Astrocyte of the spinal cord (primary cell): ENCODE results near the gene THEM4.

Source experiments
- DNase-seq: peaks from one replicate; pipeline ENCODE4 v3.0.0; 2011; ENCODE audit warnings: low read depth, low spot score
- H3K4me3 ChIP-seq: 2 replicates; pipeline ENCODE4 v1.5.1; 2011; ENCODE audit warnings: low read depth, mild to moderate bottlenecking, low read length, moderate library complexity
- CTCF ChIP-seq: IDR thresholded peaks from 2 replicates; pipeline ENCODE4 v1.5.1; 2012; ENCODE audit warnings: low read depth, mild to moderate bottlenecking, low read length, inconsistent platforms
- in situ Hi-C: cut with HindIII; loops from 2 replicates; pipeline ENCODE4 v1.10.0; 2017; ENCODE audit warnings: low sequenced_read_pairs

Gene THEM4

GRCh38 chr1:151853411-151853943, 55.8 kb downstream of the THEM4 start, which contains the start of gene THEM5:
THEM5 (minus strand) TSS chr1:151853712; CDS start chr1:151853565, 147 bp downstream.
- DNase-seq: no peak
- in situ Hi-C loops: no loop called here
- H3K4me3 ChIP-seq: no peak within 1 kb of the TSS
- TF ChIP-seq CTCF: no peak

GRCh38 chr1:151852733-151853132, 56.6 kb downstream of the THEM4 start:
- H3K4me3 ChIP-seq: no peak overlapping the region
- in situ Hi-C loops: no loop called here
- TF ChIP-seq CTCF: no peak
- no peak for DNase-seq

GRCh38 chr1:151851886-151852285, 57.4 kb downstream of the THEM4 start:
- H3K4me3 ChIP-seq: no peak overlapping the region
- no peak for DNase-seq
- TF ChIP-seq CTCF: no peak
- in situ Hi-C loops: no loop called here

GRCh38 chr1:151849871-151850270, 59.4 kb downstream of the THEM4 start:
- in situ Hi-C loops: no loop called here
- H3K4me3 ChIP-seq: no peak overlapping the region
- DNase-seq: no peak
- no peak for TF ChIP-seq CTCF

- in situ Hi-C loops: no loop called here
- DNase-seq: no peak
- no peak overlapping the region for H3K4me3 ChIP-seq
- TF ChIP-seq CTCF: no peak
These were observed 60.2 kb downstream of the THEM4 start for GRCh38 chr1:151849126-151849525.

GRCh38 chr1:151847867-151848596, 61.3 kb downstream of the THEM4 start:
- in situ Hi-C loops: no loop called here
- no peak for DNase-seq

More at GRCh38 chr1:151847867-151848596, 61.3 kb downstream of the THEM4 start:
- no peak for TF ChIP-seq CTCF
- no peak overlapping the region for H3K4me3 ChIP-seq
